ENCODE measurements around the gene TMEM178A. TPM values are rescaled to one million over a fixed set of nuclear protein-coding genes. Genes with fewer than 3 reads are reported as not detected.

TMEM178A gene
- polyA plus RNA-seq, 1 donor from 2014 or later, result 31.8 TPM

DNA sequence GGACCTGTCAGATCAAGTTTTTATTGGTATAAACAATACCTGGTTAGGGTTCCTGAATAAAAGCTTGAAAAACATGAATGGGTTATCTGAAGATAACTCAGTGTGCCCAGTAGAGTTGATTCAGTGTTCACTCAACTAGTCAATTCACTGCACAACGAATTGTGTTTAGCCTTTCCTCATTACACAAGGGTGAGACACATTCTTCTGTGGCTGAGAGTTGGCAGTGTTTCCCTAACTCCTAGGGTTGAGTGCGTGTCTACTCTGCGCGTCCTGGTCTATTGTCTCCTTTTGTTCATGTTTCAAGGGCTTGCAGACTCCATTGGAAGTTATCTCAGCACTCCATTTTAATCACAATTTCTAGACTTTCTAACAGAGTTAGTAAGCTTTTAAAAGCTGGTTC lies 32.8 kb upstream of the TMEM178A start:
- Histone ChIP-seq H4K20me1 (ENCODE audit: insufficient read depth) (no peaks in the 10 kb centered on the region), H3K9ac (ENCODE audit: low read length) (no peak overlapping the region), H3F3A (ENCODE audit: insufficient read depth, low read length, poor library complexity, severe bottlenecking) (no peaks in the 10 kb centered on the region), H3K27me3 (ENCODE audit: insufficient read depth, low read depth, low read length) (no peaks in the 10 kb centered on the region), H3K79me2 (replicated peaks; ENCODE audit: insufficient read depth, low read length) (no peaks in the 10 kb centered on the region), H3K9me3 (ENCODE audit: low read length) (no peaks in the 10 kb centered on the region), H3K4me3 (ENCODE audit: low read length) (no peak overlapping the region), H2AFZ (ENCODE audit: low read depth, low read length) (no peak overlapping the region), H3K36me3 (ENCODE audit: insufficient read depth, low read length) (no peaks in the 10 kb centered on the region), H3K4me2 (ENCODE audit: low read length) (no peak overlapping the region), H3K9me2 (ENCODE audit: insufficient read depth, low read length) (no peaks in the 10 kb centered on the region), H3K27ac (ENCODE audit: low read length) (no peak overlapping the region)
- TF ChIP-seq SMC3 (conservative IDR thresholded peaks at IDR 0.05; ENCODE audit: poor library complexity) (no peak), MXI1 (conservative IDR thresholded peaks at IDR 0.05; ENCODE audit: poor library complexity, severe bottlenecking) (no peak), REST (IDR thresholded peaks at IDR 0.05; ENCODE audit: borderline replicate concordance) (no peak), POLR2AphosphoS5 (IDR thresholded peaks at IDR 0.05) (no peak), EZH2 (IDR thresholded peaks at IDR 0.05; ENCODE audit: borderline replicate concordance, insufficient read depth, low read length, poor library complexity, severe bottlenecking) (no peak), RAD21 (conservative IDR thresholded peaks at IDR 0.05) (no peak), CTCF (IDR thresholded peaks at IDR 0.05; ENCODE audit: poor library complexity, severe bottlenecking) (no peak), EP300 (conservative IDR thresholded peaks at IDR 0.05; ENCODE audit: poor library complexity, severe bottlenecking) (no peak), TAF1 (IDR thresholded peaks at IDR 0.05; ENCODE audit: low read depth) (no peak)

DNA sequence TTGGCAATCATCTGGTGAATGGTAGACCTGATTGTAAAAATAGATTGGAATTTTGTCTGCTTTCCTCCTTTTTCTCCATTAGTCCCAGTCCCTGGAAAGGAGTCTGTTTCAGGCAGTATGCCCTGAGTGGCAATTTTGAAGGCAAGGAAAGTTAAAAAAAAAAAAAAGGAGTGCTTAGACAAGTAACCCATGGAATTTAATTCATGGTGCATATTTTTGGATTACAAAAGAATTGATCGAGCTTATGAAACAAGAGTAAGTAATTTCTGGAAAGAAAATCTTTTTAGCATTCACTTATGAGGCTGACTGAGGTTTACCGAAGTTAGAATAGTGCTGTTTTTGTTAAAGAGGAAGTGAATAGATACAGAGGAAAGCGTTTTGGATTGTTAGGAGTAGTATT lies 29.4 kb upstream of the TMEM178A start:
- Histone ChIP-seq H3K9me2 (ENCODE audit: insufficient read depth, low read length) (no peaks in the 10 kb centered on the region), H3K27ac (ENCODE audit: low read length) (no peak overlapping the region), H3K4me3 (ENCODE audit: low read length) (no peak overlapping the region), H3K27me3 (ENCODE audit: insufficient read depth, low read depth, low read length) (no peaks in the 10 kb centered on the region), H3K4me2 (ENCODE audit: low read length) (no peak overlapping the region), H4K20me1 (ENCODE audit: insufficient read depth) (no peaks in the 10 kb centered on the region), H2AFZ (ENCODE audit: low read depth, low read length) (no peak overlapping the region), H3K36me3 (ENCODE audit: insufficient read depth, low read length) (no peaks in the 10 kb centered on the region), H3K9me3 (ENCODE audit: low read length) (no peaks in the 10 kb centered on the region), H3F3A (ENCODE audit: insufficient read depth, low read length, poor library complexity, severe bottlenecking) (no peaks in the 10 kb centered on the region), H3K79me2 (replicated peaks; ENCODE audit: insufficient read depth, low read length) (no peaks in the 10 kb centered on the region), H3K9ac (ENCODE audit: low read length) (no peak overlapping the region)
- no peak for TF ChIP-seq RAD21 (conservative IDR thresholded peaks at IDR 0.05)
- no peak for TF ChIP-seq POLR2AphosphoS5 (IDR thresholded peaks at IDR 0.05)
- TF ChIP-seq SMC3 (conservative IDR thresholded peaks at IDR 0.05; ENCODE audit: poor library complexity), result no peak
- no peak for TF ChIP-seq EP300 (conservative IDR thresholded peaks at IDR 0.05; ENCODE audit: poor library complexity, severe bottlenecking)
- TF ChIP-seq REST (IDR thresholded peaks at IDR 0.05; ENCODE audit: borderline replicate concordance), result no peak
- no peak for TF ChIP-seq TAF1 (IDR thresholded peaks at IDR 0.05; ENCODE audit: low read depth)
- TF ChIP-seq MXI1 (conservative IDR thresholded peaks at IDR 0.05; ENCODE audit: poor library complexity, severe bottlenecking), result no peak
- no peak for TF ChIP-seq CTCF (IDR thresholded peaks at IDR 0.05; ENCODE audit: poor library complexity, severe bottlenecking)
